Islet precursor cell (in vitro differentiated cells): ENCODE results near the gene TRMT10C.
"Not testable (repeated sequence)": the region's sequence is repeated elsewhere in the genome, so short reads cannot be mapped to it uniquely, and the experiment has no call there.

Experiments
- DNase-seq: peaks from one replicate; pipeline ENCODE4 v3.0.0-alpha.2; 2018

The TRMT10C gene

GRCh38 chr3:101561630-101562328, at the start of gene TRMT10C:
TRMT10C (plus strand) TSS chr3:101561868; CDS start chr3:101564782, 2,914 bp downstream.
- DNase-seq, result peak; percentile 96

- DNase-seq, result no peak
Measured at GRCh38 chr3:101512396-101512645, 49.3 kb upstream of the TRMT10C start.

GRCh38 chr3:101512646-101513418, 48.8 kb upstream of the TRMT10C start, which contains the start of gene SENP7:
SENP7 (minus strand) TSS chr3:101513212; CDS start chr3:101513130, 82 bp downstream.
- DNase-seq, result peak; percentile 82

DNA sequence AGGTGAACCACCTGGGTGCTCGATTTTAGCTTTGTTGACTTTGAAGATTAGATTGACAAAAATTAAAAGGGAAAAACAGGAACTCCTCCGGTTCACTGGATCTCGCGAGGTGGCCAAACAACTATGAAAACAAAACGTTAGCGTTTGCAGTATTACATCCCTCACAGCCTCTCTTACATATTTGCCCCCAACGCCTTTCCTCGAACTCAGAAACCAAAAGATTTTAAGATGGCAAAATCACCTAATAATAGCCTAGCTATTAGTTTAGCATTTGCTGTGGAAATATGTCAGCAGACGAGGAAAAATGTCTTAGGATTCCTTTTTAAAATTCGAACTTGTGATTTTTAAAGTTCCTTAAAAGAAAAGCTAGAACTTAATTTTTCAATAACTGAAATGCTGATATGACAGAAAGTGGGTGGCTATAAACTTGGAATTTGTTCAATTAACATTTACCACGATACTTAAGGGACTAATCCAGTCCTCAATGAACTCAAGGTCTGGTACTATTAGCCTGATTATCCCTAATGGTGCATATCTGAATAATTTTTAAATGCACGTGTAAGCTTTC, 48.2 kb upstream of the TRMT10C start:
- DNase-seq, result no peak

DNA sequence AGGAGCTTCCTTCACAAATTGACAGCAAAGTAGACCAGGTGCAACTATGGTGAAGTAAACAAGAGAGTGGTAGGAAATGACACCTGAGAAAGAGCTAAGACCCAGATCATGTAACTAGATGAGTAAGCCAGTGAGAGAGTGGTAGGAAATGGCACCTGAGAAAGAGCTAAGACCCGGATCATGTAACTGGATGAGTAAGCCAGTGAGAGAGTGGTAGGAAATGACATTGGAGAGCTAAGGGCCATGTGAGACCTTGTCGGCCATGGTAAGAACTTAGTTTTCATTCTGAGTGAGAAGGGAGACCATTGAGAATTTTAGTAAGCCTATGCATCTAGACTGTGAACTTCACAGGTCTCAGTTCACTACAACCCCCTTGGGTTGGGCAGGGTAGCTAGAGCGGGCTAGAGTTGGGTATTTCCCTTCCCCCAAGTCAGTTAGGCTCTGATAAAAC, 43.2 kb upstream of the TRMT10C start:
- no peak for DNase-seq

DNA sequence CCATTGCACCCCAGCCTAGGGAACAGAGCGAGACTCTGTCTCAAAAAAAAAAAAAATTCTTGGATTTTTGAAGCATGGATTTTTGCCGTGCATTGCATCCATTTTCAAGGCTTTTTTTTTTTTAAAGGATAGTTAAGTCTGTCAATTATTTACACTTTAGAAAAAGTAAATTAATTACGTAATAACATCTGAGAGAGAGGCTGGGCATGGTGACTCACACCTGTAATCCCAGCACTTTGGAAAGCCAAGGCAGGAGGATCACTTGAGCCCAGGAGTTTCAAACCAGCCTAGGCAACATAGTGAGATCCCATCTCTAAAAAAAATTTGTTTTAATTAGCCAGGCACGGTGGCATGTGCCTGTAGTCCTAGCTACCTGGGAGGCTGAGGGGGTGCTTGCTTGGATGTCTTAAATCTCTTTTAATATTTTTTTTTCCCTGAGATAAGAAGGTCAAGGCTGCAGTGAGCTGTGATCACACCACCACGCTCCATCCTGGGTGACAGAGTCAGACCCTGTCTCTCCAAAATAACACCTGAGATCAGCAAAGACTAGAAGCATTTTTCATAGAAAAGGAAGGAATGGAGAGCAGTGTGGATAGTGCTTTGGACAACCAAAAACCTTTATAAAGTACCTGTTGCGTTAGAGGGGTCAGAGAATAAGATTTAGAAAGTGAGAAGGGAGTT, 41.8 kb upstream of the TRMT10C start:
- no peak for DNase-seq

- DNase-seq, result no peak
Measured at GRCh38 chr3:101521211-101521701, 40.4 kb upstream of the TRMT10C start.

GRCh38 chr3:101527441-101527840, 34.2 kb upstream of the TRMT10C start:
- DNase-seq, result no peak

DNA sequence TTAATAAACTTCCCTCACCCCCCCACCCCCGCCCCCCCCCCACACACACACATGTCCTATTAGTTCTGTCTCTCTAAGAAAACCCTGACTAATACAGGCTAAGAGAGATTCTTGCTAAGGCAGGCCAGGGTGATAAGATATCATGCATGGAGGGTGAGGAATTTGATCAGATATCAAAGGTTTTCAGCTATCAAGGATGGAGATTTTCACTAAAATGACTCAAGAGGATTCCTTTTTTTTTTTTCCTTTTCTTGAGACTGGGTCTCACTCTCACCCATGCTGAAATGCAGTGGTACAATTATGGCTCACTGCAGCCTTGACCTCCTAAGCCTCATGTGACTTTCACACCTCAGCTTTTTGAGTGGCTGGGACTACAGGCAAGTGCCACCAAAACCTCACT, 33.8 kb upstream of the TRMT10C start:
- DNase-seq, result no peak

GRCh38 chr3:101529816-101530685, 31.6 kb upstream of the TRMT10C start:
- DNase-seq, result peak; percentile 55

- no peak for DNase-seq
Measured at GRCh38 chr3:101530686-101531047, 31.0 kb upstream of the TRMT10C start.

DNA sequence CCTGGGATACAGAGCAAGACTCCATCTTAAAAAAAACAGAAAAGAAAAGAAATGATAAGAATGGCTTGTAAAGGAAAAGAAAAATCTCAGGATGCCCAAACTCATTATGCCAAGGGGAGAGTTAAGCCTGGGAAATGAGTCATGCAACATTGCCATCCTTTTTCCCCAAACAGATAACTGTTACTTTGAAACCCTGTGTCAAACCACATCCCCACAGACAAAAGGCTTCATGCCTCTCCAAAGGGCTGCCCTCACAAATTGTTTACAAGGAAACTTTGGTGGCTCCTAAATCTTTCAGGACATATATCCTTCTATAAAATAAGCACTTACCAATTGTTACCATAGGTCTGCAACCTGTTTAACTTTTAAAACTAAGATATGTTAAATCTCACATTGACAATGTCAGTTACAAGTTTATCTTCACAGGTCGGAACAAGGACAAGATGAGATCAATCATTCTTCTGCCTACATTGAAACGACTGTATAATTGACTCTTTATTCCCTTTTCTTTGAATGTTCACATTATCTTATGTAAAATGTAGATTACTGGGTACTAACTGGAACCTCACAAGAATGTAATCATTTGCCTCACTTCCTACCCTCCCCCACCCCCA, 30.1 kb upstream of the TRMT10C start:
- no peak for DNase-seq

- no peak for DNase-seq
Measured at GRCh38 chr3:101532783-101533602, 28.7 kb upstream of the TRMT10C start.

- DNase-seq, result no peak
Measured at GRCh38 chr3:101533603-101533968, 28.1 kb upstream of the TRMT10C start.

GRCh38 chr3:101535221-101535620, 26.4 kb upstream of the TRMT10C start:
- no peak for DNase-seq

GRCh38 chr3:101536266-101536665, 25.4 kb upstream of the TRMT10C start:
- no peak for DNase-seq

- not testable (repeated sequence) for DNase-seq
Measured at GRCh38 chr3:101536955-101537354, 24.7 kb upstream of the TRMT10C start.

DNA sequence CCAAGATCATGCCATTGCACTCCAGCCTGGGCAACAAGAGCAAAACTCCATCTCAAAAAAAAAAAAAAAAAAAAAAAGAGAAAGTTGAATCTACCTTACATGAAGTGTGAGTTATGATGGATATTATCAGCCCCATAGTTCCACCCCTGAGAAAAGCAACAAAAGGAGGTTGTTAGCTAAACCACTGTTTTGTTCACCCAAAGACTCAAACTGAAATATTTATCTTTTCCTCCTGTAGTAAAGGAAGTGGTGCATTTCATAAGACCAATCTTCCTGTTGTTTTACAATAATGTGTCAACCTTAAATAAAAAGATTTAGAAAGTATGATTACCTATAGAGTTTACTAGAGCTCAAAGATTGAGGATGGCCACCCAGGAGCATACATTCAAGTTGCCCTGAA, 18.7 kb upstream of the TRMT10C start:
- DNase-seq, result no peak

DNA sequence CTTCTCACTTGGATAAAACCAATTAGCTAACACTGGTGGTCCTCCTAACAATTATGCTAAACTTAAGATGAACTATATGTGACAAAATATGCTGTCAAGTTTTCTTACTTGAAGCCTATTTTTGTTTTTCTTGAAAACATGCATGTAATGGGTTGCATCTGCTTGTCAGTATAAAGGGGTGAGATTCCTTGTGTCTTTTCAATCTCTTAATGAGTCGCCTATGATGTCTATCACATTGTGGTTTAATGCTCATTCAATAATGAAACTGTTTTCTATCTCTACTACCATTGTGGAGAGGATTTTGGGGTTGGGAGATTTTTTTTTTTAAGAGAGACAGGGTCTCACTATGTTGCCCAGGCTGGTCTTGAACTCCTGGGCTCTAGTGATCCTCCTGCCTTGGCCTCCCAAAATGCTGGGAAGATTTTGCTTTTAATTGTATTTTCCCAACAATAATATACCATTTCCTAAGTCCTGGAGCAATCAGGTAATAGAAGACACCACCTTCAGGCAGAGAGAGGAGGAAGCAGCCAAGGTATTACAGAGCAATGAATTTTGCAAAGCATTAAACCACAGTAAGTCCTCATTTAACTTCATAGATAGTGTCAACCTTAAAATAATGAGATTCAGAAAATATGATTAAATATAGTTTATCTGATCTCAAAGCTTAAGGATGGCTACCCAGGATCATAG, 17.4 kb upstream of the TRMT10C start:
- DNase-seq, result no peak

- no peak for DNase-seq
Measured at GRCh38 chr3:101548527-101549105, 13.1 kb upstream of the TRMT10C start.
